KMS-11 (cell line): ENCODE data around the gene TMEM51.

Experiments used
- H2AFZ ChIP-seq: fragments of 200-600 bp; sonication (generic); 2 replicates; pipeline ENCODE4 v1.6.1; 2016; ENCODE audit warnings: antibody characterized with exemption, mixed run types, low read depth
- H3K27ac ChIP-seq: fragments of 200-600 bp; sonication (generic); 2 replicates; pipeline ENCODE4 v1.6.1; 2016; ENCODE audit warnings: mild to moderate bottlenecking, mixed run types
- H3K27me3 ChIP-seq: fragments of 200-600 bp; sonication (generic); 2 replicates; pipeline ENCODE4 v1.6.1; 2017; ENCODE audit warnings: mild to moderate bottlenecking, low read depth, mixed run types, moderate library complexity; ENCODE audit not compliant: insufficient read depth
- H3K36me3 ChIP-seq: fragments of 200-600 bp; sonication (generic); 2 replicates; pipeline ENCODE4 v1.6.1; 2017; ENCODE audit warnings: mild to moderate bottlenecking, mixed run types; ENCODE audit not compliant: insufficient read depth
- H3K4me1 ChIP-seq: fragments of 200-600 bp; sonication (generic); 2 replicates; pipeline ENCODE4 v1.6.1; 2016; ENCODE audit warnings: mild to moderate bottlenecking, low read depth, mixed run types; ENCODE audit not compliant: poor library complexity, severe bottlenecking
- H3K4me2 ChIP-seq: fragments of 200-600 bp; sonication (generic); 2 replicates; pipeline ENCODE4 v1.7.0; 2016; ENCODE audit warnings: mild to moderate bottlenecking, mixed run types
- H3K4me3 ChIP-seq: fragments of 200-600 bp; sonication (generic); IDR thresholded peaks from 2 replicates; pipeline ENCODE4 v1.6.1; 2017; ENCODE audit warnings: low read depth, low read length, mixed read lengths; ENCODE audit not compliant: insufficient read depth
- H3K79me2 ChIP-seq: fragments of 200-600 bp; sonication (generic); 2 replicates; pipeline ENCODE4 v1.6.1; 2016; ENCODE audit warnings: low read depth, mixed run types; ENCODE audit not compliant: insufficient read depth
- H3K9ac ChIP-seq: fragments of 200-600 bp; sonication (generic); 2 replicates; pipeline ENCODE4 v1.6.1; 2016; ENCODE audit warnings: mild to moderate bottlenecking, mixed run types
- H4K20me1 ChIP-seq: fragments of 200-600 bp; sonication (generic); 2 replicates; pipeline ENCODE4 v1.6.1; 2016; ENCODE audit warnings: mild to moderate bottlenecking, mixed run types; ENCODE audit not compliant: insufficient read depth
- TF ChIP-seq, protein P1 (sequence below): fragments of 200-600 bp; sonication (generic); conservative IDR thresholded peaks from 2 replicates; pipeline ENCODE4 v1.6.1; 2017; ENCODE audit warnings: low read depth, mild to moderate bottlenecking, antibody characterized with exemption, low read length, moderate library complexity, mixed read lengths

TMEM51 gene

GRCh38 chr1:15201221-15201620 is 47.7 kb downstream of the TMEM51 start:
- Histone ChIP-seq H3K27ac (no peak overlapping the region), H3K36me3 (no peaks in the 10 kb centered on the region), H2AFZ (no peak overlapping the region), H3K4me3 (no peak overlapping the region), H3K4me1 (no peaks in the 10 kb centered on the region), H3K9ac (no peak overlapping the region), H4K20me1 (no peaks in the 10 kb centered on the region), H3K27me3 (no peaks in the 10 kb centered on the region), H3K79me2 (no peaks in the 10 kb centered on the region), H3K4me2 (no peak overlapping the region)
- TF ChIP-seq, protein P1, sequence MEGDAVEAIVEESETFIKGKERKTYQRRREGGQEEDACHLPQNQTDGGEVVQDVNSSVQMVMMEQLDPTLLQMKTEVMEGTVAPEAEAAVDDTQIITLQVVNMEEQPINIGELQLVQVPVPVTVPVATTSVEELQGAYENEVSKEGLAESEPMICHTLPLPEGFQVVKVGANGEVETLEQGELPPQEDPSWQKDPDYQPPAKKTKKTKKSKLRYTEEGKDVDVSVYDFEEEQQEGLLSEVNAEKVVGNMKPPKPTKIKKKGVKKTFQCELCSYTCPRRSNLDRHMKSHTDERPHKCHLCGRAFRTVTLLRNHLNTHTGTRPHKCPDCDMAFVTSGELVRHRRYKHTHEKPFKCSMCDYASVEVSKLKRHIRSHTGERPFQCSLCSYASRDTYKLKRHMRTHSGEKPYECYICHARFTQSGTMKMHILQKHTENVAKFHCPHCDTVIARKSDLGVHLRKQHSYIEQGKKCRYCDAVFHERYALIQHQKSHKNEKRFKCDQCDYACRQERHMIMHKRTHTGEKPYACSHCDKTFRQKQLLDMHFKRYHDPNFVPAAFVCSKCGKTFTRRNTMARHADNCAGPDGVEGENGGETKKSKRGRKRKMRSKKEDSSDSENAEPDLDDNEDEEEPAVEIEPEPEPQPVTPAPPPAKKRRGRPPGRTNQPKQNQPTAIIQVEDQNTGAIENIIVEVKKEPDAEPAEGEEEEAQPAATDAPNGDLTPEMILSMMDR, result no peak

DNA sequence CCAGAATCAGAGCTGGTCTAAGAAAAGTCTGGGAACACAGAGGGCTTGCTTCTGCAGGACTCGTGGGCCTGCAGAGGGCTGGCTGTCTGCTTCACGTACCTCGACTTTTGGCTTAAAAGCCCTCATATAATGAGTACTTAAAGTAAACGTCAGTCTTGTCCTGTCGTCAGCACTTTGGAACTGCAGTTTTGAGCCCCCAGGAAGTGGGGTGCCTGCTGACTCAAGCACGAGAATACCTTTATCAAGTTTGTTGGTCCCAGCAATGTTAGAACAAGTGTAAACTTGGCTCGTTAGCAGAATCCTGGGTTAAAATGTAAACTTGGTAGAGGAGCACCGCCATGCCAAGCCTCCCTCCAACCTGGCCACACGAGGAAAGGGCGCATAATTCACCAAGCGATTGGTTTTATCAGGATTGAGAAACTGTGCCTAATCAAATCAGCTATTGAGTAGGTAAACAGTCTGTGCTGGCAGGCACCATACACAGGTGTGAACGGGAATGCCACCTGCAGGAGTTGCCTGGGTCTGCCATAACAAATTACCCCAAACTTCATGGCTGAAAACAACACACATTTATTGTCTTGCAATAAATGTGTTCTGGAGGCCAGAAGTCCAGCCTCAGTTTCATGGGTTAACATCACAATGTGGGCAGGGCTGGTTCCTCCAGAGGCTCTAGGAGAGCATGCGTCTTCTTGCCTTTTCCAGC is 48.5 kb downstream of the TMEM51 start:
- no peaks in the 10 kb centered on the region for H4K20me1 ChIP-seq
- H3K9ac ChIP-seq, result no peak overlapping the region
- H3K4me1 ChIP-seq, result no peaks in the 10 kb centered on the region
- no peaks in the 10 kb centered on the region for H3K27me3 ChIP-seq
- H3K4me2 ChIP-seq, result no peak overlapping the region
- no peak overlapping the region for H3K4me3 ChIP-seq
- no peak overlapping the region for H2AFZ ChIP-seq
- TF ChIP-seq, protein P1, result no peak
- H3K79me2 ChIP-seq, result no peaks in the 10 kb centered on the region
- no peaks in the 10 kb centered on the region for H3K36me3 ChIP-seq
- no peak overlapping the region for H3K27ac ChIP-seq

DNA sequence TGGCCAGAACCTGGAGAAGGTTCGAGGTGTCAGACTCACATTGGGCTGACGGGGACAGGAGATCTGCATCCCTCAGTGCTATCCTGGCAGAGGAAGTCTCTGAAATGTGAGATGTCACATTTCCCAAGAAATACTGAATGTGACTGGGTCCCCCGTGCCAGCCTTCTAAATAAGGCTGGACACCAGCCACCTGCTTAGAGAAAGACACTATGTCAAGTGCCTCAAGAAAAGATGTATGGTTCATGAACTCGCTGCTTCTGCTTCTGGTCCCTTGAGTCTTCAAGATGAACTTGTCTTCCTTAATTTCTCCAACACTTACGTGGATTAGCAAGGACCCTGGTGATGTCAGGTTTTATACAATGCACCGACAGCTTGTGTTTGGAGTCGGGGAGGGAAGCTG is 51.4 kb downstream of the TMEM51 start:
- no peak overlapping the region for H3K4me3 ChIP-seq
- H3K79me2 ChIP-seq, result no peaks in the 10 kb centered on the region
- H3K4me1 ChIP-seq, result no peaks in the 10 kb centered on the region
- no peaks in the 10 kb centered on the region for H4K20me1 ChIP-seq
- H2AFZ ChIP-seq, result no peak overlapping the region
- no peak overlapping the region for H3K9ac ChIP-seq
- H3K27me3 ChIP-seq, result no peaks in the 10 kb centered on the region
- no peaks in the 10 kb centered on the region for H3K36me3 ChIP-seq
- H3K27ac ChIP-seq, result no peak overlapping the region
- TF ChIP-seq, protein P1, result no peak
- no peak overlapping the region for H3K4me2 ChIP-seq

DNA sequence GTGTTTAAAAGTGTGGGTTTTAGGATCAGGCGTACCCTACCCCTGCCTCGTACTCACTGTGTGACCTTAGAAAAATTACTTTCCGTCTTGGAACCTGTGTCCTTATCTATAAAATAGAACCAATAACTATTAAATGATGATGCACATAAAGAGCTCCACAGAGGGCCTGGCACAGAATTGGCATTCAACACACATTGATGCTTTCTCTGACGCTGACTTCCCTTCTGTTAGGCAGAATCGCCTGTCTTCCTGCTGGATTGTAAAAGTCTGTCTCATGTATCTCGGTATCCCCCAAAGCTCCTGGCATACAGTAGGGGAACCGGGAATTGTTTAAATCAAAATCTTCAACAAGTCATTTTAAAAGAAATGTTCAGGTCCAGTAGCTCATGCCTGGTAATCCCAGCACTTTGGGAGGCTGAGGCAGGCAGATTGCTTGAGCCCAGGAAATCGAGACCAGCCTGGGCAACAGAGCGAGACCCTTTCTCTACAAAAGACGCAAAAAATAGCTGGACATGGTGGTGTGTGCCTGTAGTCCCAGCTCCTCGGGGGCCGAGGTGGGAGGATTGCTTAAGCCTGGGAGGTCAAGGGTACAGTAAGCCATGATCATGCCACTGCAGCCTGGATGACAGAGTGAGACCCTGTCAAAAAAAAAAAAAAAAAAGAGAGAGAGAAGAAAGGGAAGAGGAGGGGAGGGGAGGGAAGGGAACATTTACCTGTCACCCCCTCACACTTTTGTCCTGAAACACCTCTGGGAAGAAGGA is 52.2 kb downstream of the TMEM51 start:
- TF ChIP-seq, protein P1, result no peak
- no peak overlapping the region for H3K27ac ChIP-seq
- no peaks in the 10 kb centered on the region for H3K36me3 ChIP-seq
- no peaks in the 10 kb centered on the region for H3K27me3 ChIP-seq
- H3K4me1 ChIP-seq, result no peaks in the 10 kb centered on the region
- no peak overlapping the region for H3K9ac ChIP-seq
- no peaks in the 10 kb centered on the region for H4K20me1 ChIP-seq
- H3K4me3 ChIP-seq, result no peak overlapping the region
- H3K79me2 ChIP-seq, result no peaks in the 10 kb centered on the region
- no peak overlapping the region for H2AFZ ChIP-seq
- no peak overlapping the region for H3K4me2 ChIP-seq
